Peyer's patch (tissue), 4 donors: ENCODE data around the gene SERTAD4. TPM values are rescaled to one million over a fixed set of nuclear protein-coding genes. Genes with fewer than 3 reads are reported as not detected.

Source experiments
- DNase-seq, 3 donors: peaks; one replicate each; pipeline ENCODE4 v3.0.0-alpha.2; 2017 to 2019
- H3K27ac ChIP-seq, 4 donors: fragments of 200-600 bp; sonication (generic); one replicate each; pipeline ENCODE4 v1.5.1; 2016 to 2019
- H3K27me3 ChIP-seq, 2 donors: fragments of 200-600 bp; sonication (generic); one replicate each; pipeline ENCODE4 v1.5.1; 2019
- H3K36me3 ChIP-seq, 3 donors: fragments of 200-600 bp; sonication (generic); one replicate each; pipeline ENCODE4 v1.5.1; 2016 to 2019
- H3K4me1 ChIP-seq, 4 donors: fragments of 200-600 bp; sonication (generic); one replicate each; pipeline ENCODE4 v1.5.1; 2016 to 2019
- H3K4me3 ChIP-seq, 4 donors: fragments of 200-600 bp; sonication (generic); 1 replicate in 3 of 4; 2 replicates in 1 of 4; pipeline ENCODE4 v1.5.1; 2016 to 2019; ENCODE audit warnings: mild to moderate bottlenecking in 1 of 4
- H3K9me3 ChIP-seq, 4 donors: fragments of 200-600 bp; sonication (generic); one replicate each; pipeline ENCODE4 v1.5.1; 2016 to 2019; ENCODE audit warnings: mild to moderate bottlenecking in 1 of 4
- CTCF ChIP-seq, 6 experiments: fragments of 450-650 bp in 4 of 6; fragments of 200-600 bp in 2 of 6; sonication (generic) in 1 of 6; IDR thresholded peaks; one replicate each; pipeline ENCODE4 v1.5.1; 2017 to 2019; ENCODE audit warnings: antibody characterized with exemption in 6 of 6, mild to moderate bottlenecking in 3 of 6, moderate library complexity in 1 of 6
- POLR2A ChIP-seq, 2 donors: fragments of 450-650 bp; IDR thresholded peaks; one replicate each; pipeline ENCODE4 v1.5.1; 2017; ENCODE audit warnings: antibody characterized with exemption in 2 of 2, mild to moderate bottlenecking in 2 of 2, moderate library complexity in 2 of 2
- total RNA-seq, 4 donors: library from RNA; depleted of rRNA; stranded (reverse); fragments of >200 nt; gene quantifications; one replicate each; pipeline ENCODE4 v1.1.0, GENCODE V29; 2016

Gene SERTAD4
- total RNA-seq, 4 donors from 2014 or later = 0.18 to 1.7 (median 1.3) TPM

GRCh38 chr1:210234329-210234757 lies 1.7 kb downstream of the SERTAD4 start:
- peaks cover 4 to 41% (median 12%) of the 10 kb centered on the region in 4 donors for H3K4me1 ChIP-seq
- H3K9me3 ChIP-seq = no peaks in the 10 kb centered on the region
- H3K27ac ChIP-seq = peak overlapping the region; percentile 15 to 84 (median 47)
- peak overlapping the region in 2 of 4 donors; percentile 62 to 65 for H3K4me3 ChIP-seq
- TF ChIP-seq CTCF (IDR thresholded peaks at IDR 0.05) (no peak), POLR2A (IDR thresholded peaks at IDR 0.05) (no peak)
- H3K27me3 ChIP-seq = peaks cover 0 to 7% of the 10 kb centered on the region in 2 donors
- DNase-seq = no peak
- no peaks in the 10 kb centered on the region for H3K36me3 ChIP-seq

GRCh38 chr1:210235363-210236053 lies 2.9 kb downstream of the SERTAD4 start:
- peaks cover 4 to 41% (median 12%) of the 10 kb centered on the region in 4 donors for H3K4me1 ChIP-seq
- H3K27me3 ChIP-seq = peaks cover 0 to 7% of the 10 kb centered on the region in 2 donors
- DNase-seq = no peak
- peak overlapping the region in 1 of 4 donors; percentile 77 for H3K27ac ChIP-seq
- H3K4me3 ChIP-seq = no peak overlapping the region
- no peaks in the 10 kb centered on the region for H3K36me3 ChIP-seq
- TF ChIP-seq POLR2A (IDR thresholded peaks at IDR 0.05) (no peak), CTCF (IDR thresholded peaks at IDR 0.05) (no peak)
- H3K9me3 ChIP-seq = no peaks in the 10 kb centered on the region

- Histone ChIP-seq H3K4me1 (peaks cover 4 to 41% (median 12%) of the 10 kb centered on the region in 4 donors), H3K36me3 (no peaks in the 10 kb centered on the region), H3K27ac (peak overlapping the region in 2 of 4 donors; percentile 51 to 77), H3K9me3 (no peaks in the 10 kb centered on the region), H3K27me3 (peaks cover 0 to 7% of the 10 kb centered on the region in 2 donors), H3K4me3 (no peak overlapping the region)
- DNase-seq = no peak
- TF ChIP-seq POLR2A (IDR thresholded peaks at IDR 0.05) (no peak), CTCF (IDR thresholded peaks at IDR 0.05) (no peak)
Measured at GRCh38 chr1:210236386-210236839, 3.8 kb downstream of the SERTAD4 start.

- H3K4me3 ChIP-seq = no peak overlapping the region
- DNase-seq = no peak
- H3K36me3 ChIP-seq = no peaks in the 10 kb centered on the region
- H3K27ac ChIP-seq = peak overlapping the region in 3 of 4 donors; percentile 27 to 77 (median 51)
- no peaks in the 10 kb centered on the region for H3K9me3 ChIP-seq
- H3K27me3 ChIP-seq = peaks cover 0 to 7% of the 10 kb centered on the region in 2 donors
- peaks cover 4 to 41% (median 11%) of the 10 kb centered on the region in 4 donors for H3K4me1 ChIP-seq
- TF ChIP-seq CTCF (IDR thresholded peaks at IDR 0.05) (no peak), POLR2A (IDR thresholded peaks at IDR 0.05) (no peak)
Measured at GRCh38 chr1:210236840-210237409, 4.3 kb downstream of the SERTAD4 start.

GRCh38 chr1:210237479-210237878 lies 4.9 kb downstream of the SERTAD4 start:
- Histone ChIP-seq H3K9me3 (no peaks in the 10 kb centered on the region), H3K4me1 (peaks cover 4 to 39% (median 9%) of the 10 kb centered on the region in 4 donors), H3K27me3 (peaks cover 0 to 7% of the 10 kb centered on the region in 2 donors), H3K4me3 (no peak overlapping the region), H3K27ac (peak overlapping the region in 3 of 4 donors; percentile 27 to 77 (median 51)), H3K36me3 (no peaks in the 10 kb centered on the region)
- no peak for DNase-seq
- no peak for TF ChIP-seq POLR2A (IDR thresholded peaks at IDR 0.05)
- no peak for TF ChIP-seq CTCF (IDR thresholded peaks at IDR 0.05)
